Panc1 (cell line): ENCODE data around the gene UBTF.

Experiments
- CTCF ChIP-seq: fragments of 450-650 bp; IDR thresholded peaks from 2 replicates; pipeline ENCODE4 v1.5.1; 2017; ENCODE audit warnings: mild to moderate bottlenecking
- POLR2AphosphoS5 ChIP-seq: IDR thresholded peaks from 2 replicates; pipeline ENCODE4 v1.6.1; 2012; ENCODE audit warnings: mild to moderate bottlenecking, low read depth, low read length, moderate library complexity
- REST ChIP-seq, 2 experiments: IDR thresholded peaks; 2 replicates each; pipeline ENCODE4 v1.6.1; 2011 to 2012; ENCODE audit warnings: low read depth in 2 of 2, control low read depth in 1 of 2, low read length in 1 of 2, mild to moderate bottlenecking in 1 of 2, moderate library complexity in 1 of 2; ENCODE audit not compliant: insufficient read depth in 1 of 2

GRCh38 chr17:44262654-44263225 lies 43.3 kb upstream of the UBTF start:
- TF ChIP-seq CTCF: no peak
- no peak for TF ChIP-seq REST (IDR thresholded peaks at IDR 0.05; ENCODE audit: insufficient read depth in 1 of 2, low read depth in 2 of 2, low read length in 1 of 2)
- no peak for TF ChIP-seq POLR2AphosphoS5
